ENCODE measurements around the gene PC.

DNA sequence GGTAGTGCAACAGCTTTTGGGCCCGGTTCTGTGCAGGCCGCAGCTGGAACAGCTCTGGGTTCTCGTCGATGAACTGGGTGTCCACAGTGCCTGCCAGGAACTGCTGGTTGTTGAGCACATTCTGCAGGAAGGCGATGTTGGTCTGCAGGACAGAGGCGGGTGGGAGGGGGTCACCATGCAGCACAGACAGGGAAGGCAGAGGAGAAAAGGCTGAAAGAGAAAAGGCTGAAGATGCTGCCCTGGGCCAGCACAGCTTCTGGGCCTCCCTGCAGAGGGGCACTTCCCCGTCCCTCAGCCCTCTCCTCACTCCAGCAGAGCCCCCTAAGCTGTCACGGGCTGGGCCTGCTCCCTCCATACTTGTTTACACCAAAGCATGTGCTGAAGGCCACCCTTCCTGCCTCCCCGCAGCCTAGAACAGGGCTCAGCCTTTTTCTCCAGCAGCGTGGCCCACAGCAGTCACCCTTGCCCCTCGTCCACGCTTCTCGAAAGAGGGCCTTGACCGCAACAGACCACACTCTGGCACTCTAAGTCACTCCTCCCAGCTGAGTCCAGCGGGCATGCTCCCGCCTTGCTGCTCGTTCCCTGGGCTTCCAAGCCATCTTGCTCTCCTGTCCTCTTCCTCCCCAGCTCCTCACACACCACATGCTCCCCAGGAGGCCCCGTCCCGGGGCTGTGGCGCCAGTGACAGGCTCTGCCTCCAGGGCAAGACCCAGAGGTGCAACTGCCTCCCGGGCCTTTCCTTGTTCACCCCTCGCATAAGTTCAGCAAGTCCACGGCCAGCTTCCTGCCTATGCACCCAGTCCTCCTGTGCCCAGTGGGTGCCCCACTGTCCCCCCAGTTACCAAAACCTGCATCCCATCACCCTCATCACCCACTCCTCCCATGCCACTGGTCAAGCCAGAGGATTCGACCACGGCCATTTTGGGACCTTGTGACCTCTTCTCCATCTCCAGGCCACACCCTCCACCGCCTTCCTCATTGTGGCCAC lies 104.6 kb downstream of the PC start:
- no peak for TF ChIP-seq POLR2A (IDR thresholded peaks at IDR 0.05)
- TF ChIP-seq, protein P1, sequence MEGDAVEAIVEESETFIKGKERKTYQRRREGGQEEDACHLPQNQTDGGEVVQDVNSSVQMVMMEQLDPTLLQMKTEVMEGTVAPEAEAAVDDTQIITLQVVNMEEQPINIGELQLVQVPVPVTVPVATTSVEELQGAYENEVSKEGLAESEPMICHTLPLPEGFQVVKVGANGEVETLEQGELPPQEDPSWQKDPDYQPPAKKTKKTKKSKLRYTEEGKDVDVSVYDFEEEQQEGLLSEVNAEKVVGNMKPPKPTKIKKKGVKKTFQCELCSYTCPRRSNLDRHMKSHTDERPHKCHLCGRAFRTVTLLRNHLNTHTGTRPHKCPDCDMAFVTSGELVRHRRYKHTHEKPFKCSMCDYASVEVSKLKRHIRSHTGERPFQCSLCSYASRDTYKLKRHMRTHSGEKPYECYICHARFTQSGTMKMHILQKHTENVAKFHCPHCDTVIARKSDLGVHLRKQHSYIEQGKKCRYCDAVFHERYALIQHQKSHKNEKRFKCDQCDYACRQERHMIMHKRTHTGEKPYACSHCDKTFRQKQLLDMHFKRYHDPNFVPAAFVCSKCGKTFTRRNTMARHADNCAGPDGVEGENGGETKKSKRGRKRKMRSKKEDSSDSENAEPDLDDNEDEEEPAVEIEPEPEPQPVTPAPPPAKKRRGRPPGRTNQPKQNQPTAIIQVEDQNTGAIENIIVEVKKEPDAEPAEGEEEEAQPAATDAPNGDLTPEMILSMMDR (IDR thresholded peaks at IDR 0.05) = no peak
